ENCODE results near the gene ANKRD16.

ANKRD16 gene

DNA sequence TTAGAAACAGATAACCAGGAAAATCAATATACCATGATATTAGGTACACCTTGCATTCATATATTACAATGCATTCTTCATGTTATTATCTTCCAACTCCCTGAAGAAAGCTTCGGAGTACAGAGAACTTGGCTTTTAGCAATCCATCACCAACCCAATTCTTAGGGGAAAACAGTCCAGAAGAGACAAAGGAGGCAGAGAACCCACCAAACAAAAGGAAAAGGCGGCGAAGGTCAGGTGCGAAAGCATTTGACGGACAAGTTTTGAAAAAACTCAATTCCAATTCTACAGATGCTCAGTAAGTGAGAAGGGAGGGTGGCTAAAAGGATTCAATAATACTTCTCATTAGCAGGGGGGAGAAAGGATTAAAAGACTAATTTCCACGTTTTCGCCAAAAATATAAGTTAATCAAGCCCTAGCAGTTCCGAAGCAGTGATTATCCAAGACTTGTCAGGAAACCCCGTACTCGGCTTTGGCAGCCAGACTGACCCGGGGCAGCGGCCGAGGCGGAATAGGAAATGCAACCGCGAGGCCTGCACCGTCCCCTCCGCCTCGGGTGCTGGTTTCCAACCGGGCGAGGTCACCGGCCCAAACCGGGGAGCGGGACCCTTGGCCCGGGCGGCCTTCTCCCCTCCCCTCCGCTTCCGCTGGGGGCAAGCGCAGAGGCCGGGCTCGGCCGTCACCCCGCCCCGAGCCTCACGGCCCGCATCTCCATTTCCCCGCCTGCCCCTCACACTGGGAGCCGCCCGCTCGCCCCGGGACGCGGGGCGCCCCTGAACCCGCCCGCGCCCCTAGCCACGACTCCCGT lies 77.2 kb downstream of the ANKRD16 start:
- Histone ChIP-seq H3K4me3 (ENCODE audit: low read depth, low read length) (peak overlapping the region; percentile 92), H3K27ac (peak overlapping the region; percentile 94), H3K36me3 (replicated peaks) (peaks cover 4% of the 10 kb centered on the region), H3K27me3 (replicated peaks) (no peaks in the 10 kb centered on the region)
- DNase-seq, result no peak
- TF ChIP-seq, protein P1, sequence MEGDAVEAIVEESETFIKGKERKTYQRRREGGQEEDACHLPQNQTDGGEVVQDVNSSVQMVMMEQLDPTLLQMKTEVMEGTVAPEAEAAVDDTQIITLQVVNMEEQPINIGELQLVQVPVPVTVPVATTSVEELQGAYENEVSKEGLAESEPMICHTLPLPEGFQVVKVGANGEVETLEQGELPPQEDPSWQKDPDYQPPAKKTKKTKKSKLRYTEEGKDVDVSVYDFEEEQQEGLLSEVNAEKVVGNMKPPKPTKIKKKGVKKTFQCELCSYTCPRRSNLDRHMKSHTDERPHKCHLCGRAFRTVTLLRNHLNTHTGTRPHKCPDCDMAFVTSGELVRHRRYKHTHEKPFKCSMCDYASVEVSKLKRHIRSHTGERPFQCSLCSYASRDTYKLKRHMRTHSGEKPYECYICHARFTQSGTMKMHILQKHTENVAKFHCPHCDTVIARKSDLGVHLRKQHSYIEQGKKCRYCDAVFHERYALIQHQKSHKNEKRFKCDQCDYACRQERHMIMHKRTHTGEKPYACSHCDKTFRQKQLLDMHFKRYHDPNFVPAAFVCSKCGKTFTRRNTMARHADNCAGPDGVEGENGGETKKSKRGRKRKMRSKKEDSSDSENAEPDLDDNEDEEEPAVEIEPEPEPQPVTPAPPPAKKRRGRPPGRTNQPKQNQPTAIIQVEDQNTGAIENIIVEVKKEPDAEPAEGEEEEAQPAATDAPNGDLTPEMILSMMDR (IDR thresholded peaks at IDR 0.05; ENCODE audit: low read depth, low read length, missing control alignments), result no peak
- in situ Hi-C loops (cut with HindIII; ENCODE audit: low pct_ligation_motif_present, low sequenced_read_pairs), result no loop called here

All from brain microvascular endothelial cell (primary cell).